Fibroblast of lung (primary cell): ENCODE data around the gene LIMCH1.

Experiments
- EZH2 ChIP-seq: IDR thresholded peaks from 2 replicates; pipeline ENCODE4 v1.5.1; 2012; ENCODE audit warnings: low read length, control low read depth, mild to moderate bottlenecking; ENCODE audit errors: missing control alignments
- TF ChIP-seq, protein P1 (sequence below), 2 donors: IDR thresholded peaks in 1 of 2; conservative IDR thresholded peaks in 1 of 2; 1 replicate in 1 of 2; 2 replicates in 1 of 2; pipeline ENCODE4 v1.5.1; 2011 to 2012; ENCODE audit warnings: low read length in 2 of 2, control low read depth in 1 of 2, inconsistent platforms in 1 of 2, low read depth in 1 of 2, mild to moderate bottlenecking in 1 of 2

DNA sequence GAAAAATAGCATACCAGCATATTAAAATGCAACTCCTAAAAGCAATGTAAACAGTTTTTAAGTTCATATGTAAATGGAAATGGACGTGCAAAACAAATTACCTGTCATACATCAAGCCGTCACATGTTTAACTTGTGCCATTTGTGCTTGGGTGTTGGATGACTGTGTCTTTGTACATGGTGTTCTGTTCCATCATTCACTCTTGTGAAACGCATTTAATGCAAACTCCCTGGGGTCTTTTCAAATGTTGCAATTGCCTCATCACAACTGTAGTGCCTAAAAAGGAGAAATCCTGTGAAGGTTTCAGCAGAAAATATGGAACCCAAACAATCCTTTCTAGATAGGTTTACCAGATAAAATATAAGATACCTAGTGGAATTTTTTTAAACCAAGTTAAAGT, 158.2 kb downstream of the LIMCH1 start:
- TF ChIP-seq, protein P1, sequence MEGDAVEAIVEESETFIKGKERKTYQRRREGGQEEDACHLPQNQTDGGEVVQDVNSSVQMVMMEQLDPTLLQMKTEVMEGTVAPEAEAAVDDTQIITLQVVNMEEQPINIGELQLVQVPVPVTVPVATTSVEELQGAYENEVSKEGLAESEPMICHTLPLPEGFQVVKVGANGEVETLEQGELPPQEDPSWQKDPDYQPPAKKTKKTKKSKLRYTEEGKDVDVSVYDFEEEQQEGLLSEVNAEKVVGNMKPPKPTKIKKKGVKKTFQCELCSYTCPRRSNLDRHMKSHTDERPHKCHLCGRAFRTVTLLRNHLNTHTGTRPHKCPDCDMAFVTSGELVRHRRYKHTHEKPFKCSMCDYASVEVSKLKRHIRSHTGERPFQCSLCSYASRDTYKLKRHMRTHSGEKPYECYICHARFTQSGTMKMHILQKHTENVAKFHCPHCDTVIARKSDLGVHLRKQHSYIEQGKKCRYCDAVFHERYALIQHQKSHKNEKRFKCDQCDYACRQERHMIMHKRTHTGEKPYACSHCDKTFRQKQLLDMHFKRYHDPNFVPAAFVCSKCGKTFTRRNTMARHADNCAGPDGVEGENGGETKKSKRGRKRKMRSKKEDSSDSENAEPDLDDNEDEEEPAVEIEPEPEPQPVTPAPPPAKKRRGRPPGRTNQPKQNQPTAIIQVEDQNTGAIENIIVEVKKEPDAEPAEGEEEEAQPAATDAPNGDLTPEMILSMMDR (conservative IDR thresholded peaks at IDR 0.05 in 1 of 2, IDR thresholded peaks at IDR 0.05 in 1 of 2; ENCODE audit: low read depth in 1 of 2, low read length in 2 of 2) = no peak
- TF ChIP-seq EZH2 = no peak
